Vagina (tissue), 2 donors: ENCODE measurements around the gene UBE3A. TPM values are rescaled to one million over a fixed set of nuclear protein-coding genes. Genes with fewer than 3 reads are reported as not detected.

ENCODE experiments used
- DNase-seq, 2 donors: peaks; one replicate each; pipeline ENCODE4 v3.0.0-alpha.2; 2017; ENCODE audit errors: extremely low spot score in 2 of 2
- H3K27ac ChIP-seq: fragments of 200-600 bp; sonication (generic); one replicate; pipeline ENCODE4 v1.5.1; 2019
- H3K27me3 ChIP-seq: fragments of 200-600 bp; sonication (generic); one replicate; pipeline ENCODE4 v1.5.1; 2019
- H3K36me3 ChIP-seq, 2 donors: fragments of 200-600 bp; sonication (generic); one replicate each; pipeline ENCODE4 v1.5.1; 2017 to 2019
- H3K4me1 ChIP-seq: fragments of 200-600 bp; sonication (generic); one replicate; pipeline ENCODE4 v1.5.1; 2019
- H3K4me3 ChIP-seq, 2 donors: fragments of 200-600 bp; sonication (generic); 1 replicate in 1 of 2; 2 replicates in 1 of 2; pipeline ENCODE4 v1.5.1; 2016 to 2019
- H3K9me3 ChIP-seq: fragments of 200-600 bp; sonication (generic); one replicate; pipeline ENCODE4 v1.5.1; 2019
- POLR2A ChIP-seq, 2 donors: fragments of 450-650 bp; IDR thresholded peaks; one replicate each; pipeline ENCODE4 v1.6.1; 2017; ENCODE audit warnings: antibody characterized with exemption in 2 of 2, mild to moderate bottlenecking in 2 of 2, moderate library complexity in 2 of 2
- POLR2AphosphoS5 ChIP-seq, 2 donors: sonication (generic); formaldehyde crosslinking; IDR thresholded peaks; one replicate each; pipeline ENCODE4 v1.9.0; 2017; ENCODE audit warnings: antibody characterized with exemption in 2 of 2, mild to moderate bottlenecking in 2 of 2, low read depth in 1 of 2; ENCODE audit not compliant: insufficient read depth in 1 of 2
- intact Hi-C: fragments of 100-400 bp; cut with DNase I; formaldehyde crosslinking; loops from one replicate; pipeline ENCODE4 v1.15.1; 2023
- total RNA-seq: library from RNA; depleted of rRNA; stranded (reverse); fragments of >200 nt; gene quantifications from one replicate; pipeline ENCODE4 v1.2.3, GENCODE V29; 2016
- TF ChIP-seq, protein P1 (sequence below), 3 experiments: fragments of 450-650 bp in 2 of 3; fragments of 200-600 bp in 1 of 3; sonication (generic) in 1 of 3; IDR thresholded peaks; one replicate each; pipeline ENCODE4 v1.5.1; 2017 to 2019; ENCODE audit warnings: antibody characterized with exemption in 3 of 3, mild to moderate bottlenecking in 2 of 3, moderate library complexity in 2 of 3

Gene UBE3A
- total RNA-seq, 1 donor from 2014 or later = 71.9 TPM

DNA sequence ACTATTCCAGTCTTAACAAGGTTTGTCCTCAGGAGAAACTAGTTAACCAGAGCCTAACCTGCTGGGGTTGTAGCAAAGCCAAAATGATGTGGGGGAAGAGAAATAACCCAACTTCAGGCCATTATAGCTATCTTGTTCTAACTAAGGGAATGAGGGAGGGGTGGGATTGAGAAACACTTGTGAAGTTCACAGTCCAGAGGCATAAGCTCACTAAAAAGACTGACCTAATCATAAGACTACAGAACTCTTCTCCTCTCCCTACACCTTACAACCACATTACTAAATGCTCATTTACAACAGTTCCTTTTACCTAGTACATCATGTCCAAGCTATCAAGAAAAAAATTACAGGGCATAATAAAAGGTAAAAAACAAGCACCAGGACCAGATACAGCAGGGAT is 52.8 kb downstream of the UBE3A start:
- Histone ChIP-seq H3K27ac (no peak overlapping the region), H3K36me3 (no peaks in the 10 kb centered on the region), H3K27me3 (no peaks in the 10 kb centered on the region), H3K9me3 (no peaks in the 10 kb centered on the region), H3K4me3 (no peak overlapping the region), H3K4me1 (no peaks in the 10 kb centered on the region)
- DNase-seq = no peak
- intact Hi-C loops = no loop called here
- TF ChIP-seq, protein P1, sequence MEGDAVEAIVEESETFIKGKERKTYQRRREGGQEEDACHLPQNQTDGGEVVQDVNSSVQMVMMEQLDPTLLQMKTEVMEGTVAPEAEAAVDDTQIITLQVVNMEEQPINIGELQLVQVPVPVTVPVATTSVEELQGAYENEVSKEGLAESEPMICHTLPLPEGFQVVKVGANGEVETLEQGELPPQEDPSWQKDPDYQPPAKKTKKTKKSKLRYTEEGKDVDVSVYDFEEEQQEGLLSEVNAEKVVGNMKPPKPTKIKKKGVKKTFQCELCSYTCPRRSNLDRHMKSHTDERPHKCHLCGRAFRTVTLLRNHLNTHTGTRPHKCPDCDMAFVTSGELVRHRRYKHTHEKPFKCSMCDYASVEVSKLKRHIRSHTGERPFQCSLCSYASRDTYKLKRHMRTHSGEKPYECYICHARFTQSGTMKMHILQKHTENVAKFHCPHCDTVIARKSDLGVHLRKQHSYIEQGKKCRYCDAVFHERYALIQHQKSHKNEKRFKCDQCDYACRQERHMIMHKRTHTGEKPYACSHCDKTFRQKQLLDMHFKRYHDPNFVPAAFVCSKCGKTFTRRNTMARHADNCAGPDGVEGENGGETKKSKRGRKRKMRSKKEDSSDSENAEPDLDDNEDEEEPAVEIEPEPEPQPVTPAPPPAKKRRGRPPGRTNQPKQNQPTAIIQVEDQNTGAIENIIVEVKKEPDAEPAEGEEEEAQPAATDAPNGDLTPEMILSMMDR (IDR thresholded peaks at IDR 0.05) = no peak
- no peak for TF ChIP-seq POLR2AphosphoS5 (IDR thresholded peaks at IDR 0.05; ENCODE audit: insufficient read depth in 1 of 2, low read depth in 1 of 2)
- no peak for TF ChIP-seq POLR2A (IDR thresholded peaks at IDR 0.05)

DNA sequence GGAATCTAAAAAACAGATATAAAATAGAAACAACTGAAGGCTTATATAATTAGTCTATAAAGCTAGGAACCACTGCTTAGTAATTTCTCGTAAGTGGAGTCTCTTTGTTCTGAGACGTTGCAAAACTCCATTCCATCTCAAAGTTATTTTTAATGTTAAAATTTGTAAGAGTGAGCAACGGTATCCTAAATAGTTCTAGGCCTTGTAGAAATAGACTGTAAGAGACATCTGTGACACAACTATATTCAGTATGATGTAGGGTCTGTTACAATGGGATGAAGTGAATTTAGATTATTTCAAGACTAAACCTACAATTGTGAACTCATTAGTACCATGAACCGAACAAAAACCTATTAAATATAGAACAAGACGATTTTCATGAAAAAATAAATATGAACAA is 57.2 kb downstream of the UBE3A start:
- no peaks in the 10 kb centered on the region for H3K9me3 ChIP-seq
- no peaks in the 10 kb centered on the region for H3K4me1 ChIP-seq
- intact Hi-C loops = no loop called here
- H3K27me3 ChIP-seq = no peaks in the 10 kb centered on the region
- no peak overlapping the region for H3K27ac ChIP-seq
- DNase-seq = no peak
- peaks cover 0 to 5% of the 10 kb centered on the region in 2 donors for H3K36me3 ChIP-seq
- TF ChIP-seq, protein P1 (IDR thresholded peaks at IDR 0.05) = no peak
- TF ChIP-seq POLR2A (IDR thresholded peaks at IDR 0.05) (no peak), POLR2AphosphoS5 (IDR thresholded peaks at IDR 0.05; ENCODE audit: insufficient read depth in 1 of 2, low read depth in 1 of 2) (no peak)
- H3K4me3 ChIP-seq = no peak overlapping the region

DNA sequence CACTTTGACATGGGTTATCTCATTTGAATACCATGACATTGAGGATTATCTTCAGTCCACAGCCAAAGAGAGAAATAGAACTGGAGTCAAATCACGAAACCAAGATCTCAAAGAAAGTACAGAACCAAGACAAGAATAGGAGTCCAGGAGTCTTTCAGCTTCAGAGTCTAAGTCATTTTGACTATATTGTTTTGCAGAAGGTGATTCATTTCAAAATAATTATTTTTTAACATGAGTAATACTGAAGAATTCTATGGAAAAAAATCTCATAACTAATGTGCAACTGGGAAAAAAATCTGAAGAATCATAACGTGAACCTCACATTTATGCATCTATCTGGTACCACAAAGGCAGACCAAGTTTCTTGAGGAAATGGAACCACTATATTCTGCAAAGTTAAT is 60.3 kb downstream of the UBE3A start:
- Histone ChIP-seq H3K27me3 (no peaks in the 10 kb centered on the region), H3K36me3 (peaks cover 0 to 26% of the 10 kb centered on the region in 2 donors), H3K4me1 (no peaks in the 10 kb centered on the region), H3K9me3 (no peaks in the 10 kb centered on the region), H3K4me3 (no peak overlapping the region), H3K27ac (no peak overlapping the region)
- intact Hi-C loops = no loop called here
- no peak for DNase-seq
- TF ChIP-seq POLR2AphosphoS5 (IDR thresholded peaks at IDR 0.05; ENCODE audit: insufficient read depth in 1 of 2, low read depth in 1 of 2) (no peak), POLR2A (IDR thresholded peaks at IDR 0.05) (no peak)
- TF ChIP-seq, protein P1 (IDR thresholded peaks at IDR 0.05) = no peak

DNA sequence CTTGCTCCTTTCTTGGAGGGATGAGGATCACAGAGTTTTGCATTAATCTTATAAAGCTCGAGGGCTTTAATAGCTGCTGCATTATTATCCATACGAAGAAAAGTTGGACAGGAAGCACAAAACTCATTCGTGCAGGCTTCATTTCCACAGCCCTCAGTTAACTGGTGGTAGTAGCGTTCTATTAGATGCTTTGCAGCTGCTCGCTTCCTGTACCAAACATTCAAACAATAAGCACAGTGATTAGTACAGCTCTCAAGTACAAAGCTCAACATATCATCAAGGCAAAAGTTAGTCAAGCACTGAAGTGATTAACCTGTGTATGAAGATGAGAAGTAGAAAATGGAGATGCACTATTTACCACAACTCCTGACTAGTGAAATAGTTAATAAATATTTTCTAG is 63.3 kb downstream of the UBE3A start:
- Histone ChIP-seq H3K9me3 (no peaks in the 10 kb centered on the region), H3K4me3 (no peak overlapping the region), H3K4me1 (no peaks in the 10 kb centered on the region), H3K36me3 (peaks cover 0 to 30% of the 10 kb centered on the region in 2 donors), H3K27ac (no peak overlapping the region), H3K27me3 (no peaks in the 10 kb centered on the region)
- DNase-seq = no peak
- intact Hi-C loops = no loop called here
- TF ChIP-seq, protein P1 (IDR thresholded peaks at IDR 0.05) = no peak
- TF ChIP-seq POLR2A (IDR thresholded peaks at IDR 0.05) (no peak), POLR2AphosphoS5 (IDR thresholded peaks at IDR 0.05; ENCODE audit: insufficient read depth in 1 of 2, low read depth in 1 of 2) (no peak)

DNA sequence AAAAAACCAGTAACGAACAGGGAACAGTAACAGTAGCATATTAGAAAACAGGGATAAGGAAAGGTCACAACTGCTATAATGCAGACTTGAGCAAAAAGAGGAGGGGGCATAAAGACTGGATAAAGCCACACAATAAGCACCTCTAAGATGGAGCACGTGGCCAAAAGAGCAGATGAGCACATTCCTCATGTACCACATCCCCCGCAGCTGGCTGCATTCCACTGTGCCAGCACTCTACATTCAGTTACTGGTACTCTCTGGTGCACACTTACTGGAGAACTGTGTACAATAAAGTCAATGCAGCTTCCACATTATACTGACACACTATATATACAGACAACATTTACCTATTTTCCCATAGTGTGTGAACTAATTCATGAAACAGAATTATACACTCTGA is 64.7 kb downstream of the UBE3A start:
- no peaks in the 10 kb centered on the region for H3K9me3 ChIP-seq
- H3K27me3 ChIP-seq = no peaks in the 10 kb centered on the region
- H3K4me1 ChIP-seq = no peaks in the 10 kb centered on the region
- H3K27ac ChIP-seq = no peak overlapping the region
- no peak overlapping the region for H3K4me3 ChIP-seq
- TF ChIP-seq POLR2A (IDR thresholded peaks at IDR 0.05) (no peak), POLR2AphosphoS5 (IDR thresholded peaks at IDR 0.05; ENCODE audit: insufficient read depth in 1 of 2, low read depth in 1 of 2) (no peak)
- TF ChIP-seq, protein P1 (IDR thresholded peaks at IDR 0.05) = no peak
- peaks cover 0 to 31% of the 10 kb centered on the region in 2 donors for H3K36me3 ChIP-seq
- intact Hi-C loops = no loop called here
- no peak for DNase-seq
